Stimulated activated CD4-positive, alpha-beta T cell treated with anti-CD3 and anti-CD28 coated beads, Interleukin-4, amount 100 ng/mL, for 4 hours (primary cell): ENCODE data around the gene ZBTB17.
"Not testable (repeated sequence)": the region's sequence is repeated elsewhere in the genome, so short reads cannot be mapped to it uniquely, and the experiment has no call there.

Experiments
- DNase-seq, 2 experiments: peaks; one replicate each; pipeline ENCODE4 v3.0.0-alpha.2; 2020

Gene ZBTB17

DNA sequence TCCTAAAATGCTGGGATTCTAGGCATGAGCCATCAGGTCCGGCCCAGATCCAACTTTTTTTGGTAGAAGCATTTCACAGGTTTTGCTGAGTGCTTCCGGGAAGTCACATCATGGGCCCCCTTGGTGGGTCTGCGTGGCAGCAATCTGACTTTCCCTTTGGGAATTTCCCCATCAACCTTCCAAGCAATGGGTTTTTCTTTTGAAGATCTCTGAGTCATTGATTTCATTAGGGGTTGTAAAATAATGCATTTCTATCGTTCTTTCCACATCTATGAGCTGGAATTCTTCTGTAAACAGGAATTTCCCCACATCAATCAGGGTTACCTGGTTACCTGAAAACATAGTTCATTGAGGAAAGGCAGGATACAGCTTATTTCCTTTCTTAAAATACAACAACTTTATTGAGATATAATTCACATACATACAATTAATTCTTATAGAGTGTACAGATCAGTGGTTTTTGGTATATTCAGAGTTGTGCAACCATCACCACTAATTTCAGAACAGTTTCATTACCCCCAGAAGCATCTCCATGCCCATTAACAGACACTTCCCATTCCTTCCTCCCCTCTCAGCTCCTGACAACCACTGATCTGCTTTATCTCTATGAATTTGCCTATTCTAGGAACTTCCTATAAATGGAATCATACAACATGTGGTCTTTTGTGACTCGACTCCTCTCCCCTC is 9.9 kb upstream of the ZBTB17 start:
- no peak for DNase-seq

DNA sequence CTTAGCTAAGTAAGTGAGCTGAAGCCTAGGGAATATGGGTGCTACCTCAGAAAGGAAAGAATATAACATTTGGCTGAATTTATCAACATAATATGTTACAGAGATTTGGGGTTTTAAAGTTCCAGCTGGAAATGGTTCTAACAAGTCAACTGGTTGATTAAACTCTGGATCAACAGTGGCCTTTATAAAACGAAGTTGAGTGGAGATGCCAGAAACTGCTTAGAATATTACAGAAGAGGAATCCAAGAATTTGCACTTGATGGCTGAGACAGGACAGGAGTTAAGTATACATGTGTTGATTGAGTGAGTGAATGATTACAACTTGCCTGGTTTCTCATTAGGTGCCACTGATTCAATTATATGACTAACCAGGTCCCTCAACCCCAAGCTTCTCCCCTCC is 7.4 kb upstream of the ZBTB17 start:
- no peak for DNase-seq

DNA sequence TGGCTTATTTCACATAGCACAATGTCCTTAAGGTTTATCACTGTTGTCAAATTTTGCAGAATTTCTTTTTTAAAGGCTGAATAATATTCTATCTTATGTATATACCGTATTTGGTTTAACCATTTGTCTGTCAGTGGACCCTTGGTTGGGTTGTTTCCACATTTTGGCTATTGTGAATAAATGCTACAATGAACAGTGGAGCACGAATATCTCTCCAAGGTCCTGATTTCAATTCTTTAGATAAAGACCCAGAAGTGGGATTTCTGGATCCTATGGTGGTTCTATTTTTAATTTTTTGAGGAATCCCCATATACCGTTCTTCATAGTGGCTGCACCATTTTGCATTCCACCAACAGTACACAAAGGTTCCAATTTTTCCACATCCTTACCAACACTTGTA is 5.8 kb upstream of the ZBTB17 start:
- DNase-seq, result no peak

DNA sequence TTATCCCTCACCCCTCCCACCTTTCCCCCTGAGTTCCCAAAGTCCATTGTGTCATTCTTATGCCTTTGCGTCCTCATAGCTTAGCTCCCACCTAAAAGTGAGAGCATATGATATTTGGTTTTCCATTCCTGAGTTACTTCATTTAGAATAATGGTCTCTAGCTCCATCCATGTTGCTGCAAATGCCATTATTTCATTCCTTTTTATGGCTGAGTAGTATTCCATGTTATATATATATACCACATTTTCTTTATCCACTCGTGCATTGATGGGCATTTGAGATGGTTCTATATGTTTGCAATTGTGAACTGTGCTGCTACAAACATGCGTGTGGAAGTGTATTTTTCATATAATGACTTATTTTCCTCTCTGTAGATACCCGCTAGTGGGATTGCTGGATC is 2.0 kb upstream of the ZBTB17 start:
- not testable (repeated sequence) for DNase-seq

DNA sequence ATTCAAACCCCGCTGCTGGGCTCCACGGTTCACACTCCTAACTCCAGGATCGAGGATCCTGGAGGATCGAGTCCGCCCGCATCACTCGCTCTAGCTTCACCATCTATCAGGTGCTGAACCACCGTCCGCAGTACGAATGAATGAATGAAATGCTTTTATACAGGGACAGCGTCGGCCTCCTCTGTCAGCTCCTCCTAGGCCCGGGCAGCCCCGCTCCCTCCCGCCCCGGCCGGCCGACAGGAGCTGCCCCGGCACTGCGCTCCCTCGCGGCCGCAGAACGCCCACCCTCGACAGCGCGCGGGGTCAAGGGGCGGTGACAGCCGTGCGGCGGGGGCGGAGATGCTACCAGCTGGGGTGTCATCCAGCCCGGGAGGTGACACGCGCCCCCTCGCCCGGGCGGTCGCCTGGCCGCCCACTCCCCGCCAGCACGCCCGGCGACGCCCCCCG is 520 bp downstream of the ZBTB17 start:
- DNase-seq, result peak; percentile 74 to 89

DNA sequence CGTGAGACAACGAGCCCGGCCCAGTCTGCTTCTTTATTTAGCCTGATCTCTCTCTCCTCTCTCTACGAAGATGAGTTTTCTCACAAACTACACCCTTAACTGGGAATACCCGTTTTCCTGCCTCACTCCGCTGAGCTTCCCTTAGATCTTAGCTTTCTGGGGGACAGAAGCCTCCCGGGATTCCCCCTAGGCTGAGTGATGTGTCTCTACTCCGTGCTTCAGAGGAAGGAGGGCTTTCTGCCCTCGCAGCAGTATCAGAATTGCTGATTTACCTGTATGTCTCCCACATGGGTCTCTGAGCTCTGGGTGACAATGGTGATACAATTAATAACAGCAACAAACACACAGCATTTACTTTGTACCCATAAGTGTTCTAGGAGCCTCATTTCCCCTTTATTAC is 1.0 kb downstream of the ZBTB17 start:
- peak in 1 of 2 experiments; percentile 28 for DNase-seq

DNA sequence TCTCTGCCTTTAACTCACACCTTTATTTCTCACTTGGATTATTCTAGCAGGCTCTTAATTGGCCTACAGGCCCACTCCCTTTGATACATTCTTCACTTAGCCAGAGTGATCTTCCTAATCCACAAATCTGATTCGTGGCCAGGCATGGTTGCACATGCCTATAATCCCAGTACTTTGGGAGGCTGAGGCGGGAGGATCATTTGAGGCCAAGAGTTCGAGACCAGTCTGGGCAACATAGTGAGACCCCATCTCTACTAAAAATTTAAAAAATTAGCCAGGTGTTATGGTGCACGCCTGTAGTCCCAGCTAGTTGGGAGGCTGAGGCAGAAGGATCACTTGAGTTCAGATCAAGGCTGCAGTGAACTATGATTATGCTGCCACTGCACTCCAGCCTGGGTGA is 2.1 kb downstream of the ZBTB17 start:
- no peak for DNase-seq

DNA sequence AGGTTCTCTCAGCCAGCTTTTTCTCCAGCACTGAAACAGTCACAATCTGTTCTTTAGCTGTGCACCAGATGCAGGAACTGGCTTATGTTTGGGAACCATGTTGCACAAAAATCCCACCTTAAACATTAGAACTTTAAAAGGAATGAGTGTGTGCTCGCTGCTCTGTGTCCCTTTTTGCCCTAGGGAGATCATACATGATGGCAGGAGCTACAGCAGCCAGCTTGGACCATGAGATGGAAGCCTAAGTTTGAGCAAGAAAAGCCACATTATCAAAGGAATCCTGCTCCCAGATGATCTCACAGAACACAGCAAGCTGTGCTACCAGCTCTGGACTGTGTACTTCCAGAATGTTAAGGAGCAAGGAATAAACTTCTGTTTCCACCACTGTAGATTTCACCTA is 3.5 kb downstream of the ZBTB17 start:
- DNase-seq, result no peak

DNA sequence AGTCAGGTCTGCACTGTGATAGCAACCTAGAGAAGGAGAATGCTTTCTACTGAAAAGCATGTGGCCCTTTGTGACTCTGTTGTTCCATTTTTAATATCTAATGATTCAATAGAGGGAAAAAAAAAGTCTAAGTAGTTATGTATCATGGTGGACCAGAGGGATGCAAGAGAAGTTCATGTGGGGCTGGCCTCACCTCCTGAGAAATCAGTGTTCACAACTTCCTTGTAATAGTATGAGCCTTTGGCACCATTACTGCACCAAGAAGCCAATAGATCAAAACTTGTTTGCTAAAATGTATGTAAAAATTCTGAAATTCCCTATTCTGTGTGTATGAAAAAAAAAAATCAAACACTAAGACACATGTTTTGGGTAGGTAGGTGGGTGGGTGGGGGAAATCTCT is 5.0 kb downstream of the ZBTB17 start:
- no peak for DNase-seq

DNA sequence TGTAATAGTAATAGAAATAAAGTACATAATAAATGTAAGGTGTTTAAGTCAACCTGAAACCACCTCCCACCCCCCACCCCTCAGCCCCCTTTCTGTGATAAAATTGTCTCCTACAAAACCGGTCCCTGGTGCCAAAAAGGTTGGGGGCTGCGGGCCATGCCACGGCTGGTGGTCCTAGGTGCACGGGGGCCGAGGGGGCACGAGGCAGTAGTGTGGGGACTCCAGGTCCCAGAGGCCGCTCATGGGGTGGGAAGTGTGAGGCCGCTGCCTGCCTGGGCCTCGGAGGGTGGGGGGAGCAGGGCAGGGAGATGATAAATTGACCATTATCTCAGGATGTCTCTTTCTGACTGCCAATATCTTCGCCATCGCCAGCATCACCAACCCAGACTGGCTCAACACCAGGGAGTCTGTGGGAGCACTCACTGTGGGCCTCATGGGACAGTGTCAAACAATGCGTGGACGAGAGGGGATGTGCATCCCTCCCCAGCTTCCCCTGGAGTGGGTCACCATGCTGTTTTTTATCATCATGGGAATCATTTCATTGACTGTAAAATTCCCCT is 6.5 kb downstream of the ZBTB17 start:
- no peak for DNase-seq

DNA sequence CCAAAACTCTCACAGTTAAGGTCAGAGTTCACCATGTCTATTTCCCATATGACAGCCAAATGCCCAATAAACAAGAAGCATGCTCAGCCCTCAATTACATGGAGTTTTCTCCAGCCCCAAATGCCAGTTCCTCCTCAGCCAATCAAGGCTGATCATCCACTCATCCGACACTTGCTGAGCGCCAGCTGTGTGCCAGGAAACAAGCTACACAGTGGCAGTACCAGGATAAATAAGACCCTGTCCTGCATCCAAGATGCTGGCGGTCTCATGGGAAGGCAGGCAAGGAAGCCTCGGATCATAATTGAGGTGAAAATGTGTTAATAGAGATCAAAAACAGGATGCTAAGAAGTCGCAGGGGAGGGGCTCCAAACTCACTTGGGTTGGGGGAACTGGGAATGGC is 7.7 kb downstream of the ZBTB17 start:
- DNase-seq, result no peak

DNA sequence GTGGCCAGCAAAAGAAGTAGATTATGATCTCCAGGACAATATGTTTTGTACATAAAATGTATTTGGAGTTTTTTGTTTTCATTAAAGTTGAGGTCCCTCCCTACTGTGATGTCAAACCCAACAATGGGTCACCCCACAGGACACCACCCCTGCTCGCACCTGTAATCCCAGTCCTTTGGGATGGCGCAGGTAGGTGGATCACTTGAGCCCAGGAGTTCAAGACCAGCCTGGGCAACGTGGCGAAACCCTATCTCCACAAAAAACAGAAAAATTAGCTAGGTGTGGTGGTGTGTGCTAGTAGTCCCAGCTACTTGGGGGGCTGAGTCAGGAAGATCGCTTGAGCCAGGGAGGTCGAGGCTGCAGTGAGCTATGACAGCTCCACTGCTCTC is 9.0 kb downstream of the ZBTB17 start:
- no peak for DNase-seq

DNA sequence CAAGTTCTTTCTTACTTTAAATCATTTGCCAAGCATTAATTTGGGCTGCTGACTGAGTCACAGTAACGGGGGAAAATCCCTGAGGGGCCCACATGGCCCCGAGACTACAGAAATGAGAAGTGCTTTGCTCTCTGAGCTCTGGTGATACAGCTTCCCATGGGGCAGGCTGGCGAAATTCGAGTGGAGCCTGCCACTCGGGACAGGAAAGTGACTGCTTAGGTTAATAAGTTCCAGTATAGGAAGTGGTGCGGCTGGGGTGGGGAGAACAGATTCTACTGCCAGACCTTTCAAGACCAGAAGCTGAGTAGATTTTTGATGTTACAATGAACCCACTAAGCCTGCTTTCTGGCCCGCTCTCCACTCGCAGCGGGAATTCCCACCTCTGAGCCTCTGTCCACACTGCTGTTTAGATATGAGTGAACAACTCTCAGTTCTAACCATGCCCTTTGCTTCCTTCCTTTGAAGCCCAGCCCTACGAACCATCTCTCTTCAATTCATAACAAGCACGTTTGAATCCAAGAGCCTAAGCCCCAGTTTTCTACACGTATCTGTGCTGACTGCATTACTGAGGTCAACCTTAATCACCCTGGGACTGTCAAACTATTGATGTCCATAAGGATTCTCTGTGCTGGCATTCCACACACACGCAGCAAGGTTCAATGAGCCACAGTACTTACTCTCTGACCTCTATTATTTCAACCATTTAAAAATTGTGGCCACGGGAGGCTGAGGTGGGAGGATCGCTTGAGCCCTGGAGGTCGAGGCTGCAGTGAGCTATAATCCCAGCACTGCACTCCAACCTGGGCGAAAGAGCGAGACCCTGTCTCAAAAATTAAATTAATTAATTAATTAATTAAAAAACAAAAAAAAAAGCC is 9.6 kb downstream of the ZBTB17 start:
- DNase-seq, result peak; percentile 70 to 80

DNA sequence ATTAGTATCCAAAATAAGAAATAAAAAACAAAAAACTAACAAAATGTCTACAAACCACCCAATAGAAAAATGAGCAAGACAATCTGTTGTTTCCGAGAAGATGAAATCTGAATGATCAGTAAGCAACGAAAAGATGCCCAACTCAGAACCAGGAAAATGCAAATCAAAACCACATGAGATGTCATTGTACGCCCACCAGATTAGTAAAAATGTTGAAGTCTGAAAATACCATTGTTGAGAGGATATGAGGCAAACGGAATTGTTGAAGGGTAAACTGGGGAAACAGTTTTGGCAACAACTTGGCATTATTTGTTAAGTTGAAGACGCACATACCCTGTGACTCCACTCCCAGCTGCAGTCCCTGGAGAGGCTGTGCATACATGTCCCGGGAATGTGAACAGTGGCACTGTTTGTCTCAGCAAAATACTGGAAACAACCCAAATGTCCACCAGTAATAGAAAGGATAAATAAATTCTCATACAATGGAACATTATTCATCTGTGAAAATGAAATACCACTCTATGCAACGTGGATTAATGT is 10.6 kb downstream of the ZBTB17 start:
- DNase-seq, result no peak

DNA sequence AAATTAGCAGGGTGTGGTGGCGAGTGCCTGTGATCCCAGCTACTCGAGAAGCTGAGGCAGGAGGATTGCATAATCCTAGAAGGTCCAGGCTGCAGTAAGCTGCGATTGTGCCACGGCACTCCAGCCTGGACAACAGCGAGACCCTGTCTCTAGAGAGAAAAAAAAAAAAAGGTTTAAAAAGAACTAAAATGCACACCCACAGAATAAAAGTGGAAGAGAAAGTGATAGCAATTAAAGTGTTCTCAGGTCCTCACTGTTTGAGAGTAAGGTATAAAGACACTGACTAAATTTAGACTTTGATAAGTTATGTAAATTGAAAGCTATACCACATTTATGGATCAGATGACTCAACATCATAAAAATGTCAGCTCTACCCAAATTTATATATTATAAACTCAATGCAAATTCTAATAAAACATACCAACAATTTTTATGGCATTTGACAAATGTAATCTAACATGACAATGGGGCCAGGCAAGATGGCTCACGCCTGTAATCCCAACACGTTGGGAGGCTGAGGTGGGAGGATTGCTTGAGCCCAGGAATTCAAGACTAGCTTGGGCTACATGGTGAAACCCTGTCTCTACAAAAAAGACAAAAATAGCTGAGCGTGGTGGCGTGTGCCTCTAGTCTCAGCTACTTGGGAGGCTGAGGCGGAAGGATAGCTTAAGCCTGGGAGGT is 11.8 kb downstream of the ZBTB17 start:
- DNase-seq, result no peak

DNA sequence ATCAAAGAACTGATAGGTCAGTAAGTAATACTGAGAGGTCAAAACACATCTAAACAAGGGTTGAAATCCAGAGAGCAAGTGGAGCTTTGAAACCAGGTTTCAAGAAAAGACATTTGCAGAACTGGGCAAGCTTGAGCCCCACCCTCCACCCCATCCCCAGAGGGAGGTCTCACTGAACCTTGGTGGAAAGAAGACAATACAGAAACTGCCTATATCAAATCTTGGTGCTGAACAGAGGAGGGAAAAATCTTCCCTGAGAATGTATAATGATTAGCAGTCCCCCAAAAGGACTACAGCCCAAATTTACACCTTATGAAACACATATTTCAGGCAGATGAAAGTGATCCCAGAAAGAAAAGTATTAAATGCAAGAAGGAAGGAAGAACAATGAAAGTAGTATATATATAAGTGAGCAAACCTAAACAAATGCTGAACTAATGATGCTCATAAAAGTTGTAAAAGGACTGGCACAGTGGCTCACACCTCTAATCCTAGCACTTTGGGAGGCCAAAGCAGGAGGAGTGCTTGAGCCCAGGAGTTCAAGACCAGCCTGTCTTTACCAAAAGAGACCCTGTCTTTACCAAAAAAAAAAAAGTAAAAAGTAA is 12.4 kb downstream of the ZBTB17 start:
- DNase-seq, result no peak

DNA sequence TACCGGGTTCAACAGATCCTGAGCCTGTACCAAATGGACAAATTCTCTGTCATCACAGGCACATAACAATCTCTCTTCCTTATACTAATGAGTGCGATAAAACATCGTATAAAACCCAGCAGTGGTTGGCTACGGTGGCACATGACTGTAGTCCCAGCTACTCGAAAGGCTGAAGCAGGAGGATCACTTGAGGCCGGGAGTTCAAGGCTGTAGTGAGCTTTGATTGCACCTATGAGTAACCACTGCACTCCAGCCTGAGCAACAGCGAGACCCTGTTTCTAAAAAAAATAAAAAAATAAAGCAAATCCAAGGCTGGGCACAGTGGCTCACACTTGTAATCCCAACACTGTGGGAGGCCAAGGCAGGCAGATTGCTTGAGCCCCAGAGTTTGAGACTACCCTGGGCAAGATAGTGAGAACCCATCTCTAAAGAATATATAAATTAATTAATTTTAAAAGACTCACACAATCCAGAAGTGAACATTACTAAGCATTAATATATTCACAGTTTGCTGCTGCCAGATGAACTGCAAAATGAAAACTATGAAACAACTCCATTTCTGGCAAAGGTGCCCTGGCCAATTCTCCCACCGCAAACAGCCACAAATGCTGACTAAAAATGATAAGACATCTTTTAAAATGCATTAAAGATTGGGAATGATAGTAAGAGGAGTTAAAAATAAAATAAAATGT is 13.1 kb downstream of the ZBTB17 start:
- DNase-seq, result no peak

DNA sequence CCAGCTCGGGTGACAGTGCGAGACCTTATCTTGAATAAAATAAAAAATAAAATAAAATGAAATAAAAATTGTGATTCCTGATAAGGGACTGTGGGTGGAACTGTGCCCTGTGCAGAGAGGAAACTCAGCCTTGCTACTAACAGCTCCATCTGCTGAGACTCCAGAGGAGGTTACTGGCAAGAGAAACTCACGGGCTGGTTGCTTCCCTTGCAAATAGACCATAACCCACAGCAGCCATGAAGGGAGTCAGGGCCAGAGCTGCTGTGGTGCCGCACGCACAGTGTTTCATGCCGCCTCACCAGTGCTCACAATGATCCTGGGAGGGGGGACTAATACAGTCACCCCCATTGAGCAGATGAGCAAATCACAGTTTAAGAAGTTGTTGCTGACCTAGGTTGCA is 13.7 kb downstream of the ZBTB17 start:
- no peak for DNase-seq

DNA sequence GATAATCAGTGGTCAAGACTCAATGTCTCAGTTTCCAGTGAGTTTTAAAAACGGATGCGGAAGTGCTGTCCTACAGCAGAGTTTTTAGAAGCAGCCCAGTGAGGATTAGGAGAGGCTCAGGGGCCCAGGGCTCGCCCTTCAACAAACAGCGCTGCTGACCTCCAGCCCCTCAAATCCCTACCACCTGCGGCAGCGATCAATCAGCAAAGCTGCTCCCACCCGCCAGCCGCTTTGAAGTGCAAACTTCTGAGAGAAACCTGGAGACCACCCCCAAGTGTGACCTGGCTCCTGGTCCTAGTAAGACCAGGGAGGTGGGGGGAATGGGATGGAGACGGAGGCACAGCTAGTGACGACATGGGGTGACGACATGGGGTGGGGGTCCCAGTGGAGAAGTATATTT is 14.4 kb downstream of the ZBTB17 start:
- DNase-seq, result no peak

DNA sequence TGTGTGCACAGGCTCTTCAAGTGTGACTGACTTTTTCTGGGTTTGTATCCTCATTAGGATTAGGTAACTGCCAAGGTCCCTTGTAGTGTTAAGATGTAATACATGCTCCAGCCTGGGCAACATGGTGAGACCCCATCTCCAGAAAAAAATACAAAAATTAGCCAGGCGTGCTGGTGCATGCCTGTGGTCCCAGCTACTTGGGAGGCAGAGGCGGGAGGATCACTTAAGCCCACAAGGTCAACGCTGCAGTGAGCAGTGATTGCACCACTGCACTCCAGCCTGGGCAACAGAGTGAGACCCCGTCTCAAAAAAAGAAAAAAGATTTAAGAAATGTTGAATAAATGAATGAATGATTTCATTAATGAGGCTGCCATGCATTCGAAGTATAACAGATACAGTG is 15.1 kb downstream of the ZBTB17 start:
- no peak for DNase-seq

DNA sequence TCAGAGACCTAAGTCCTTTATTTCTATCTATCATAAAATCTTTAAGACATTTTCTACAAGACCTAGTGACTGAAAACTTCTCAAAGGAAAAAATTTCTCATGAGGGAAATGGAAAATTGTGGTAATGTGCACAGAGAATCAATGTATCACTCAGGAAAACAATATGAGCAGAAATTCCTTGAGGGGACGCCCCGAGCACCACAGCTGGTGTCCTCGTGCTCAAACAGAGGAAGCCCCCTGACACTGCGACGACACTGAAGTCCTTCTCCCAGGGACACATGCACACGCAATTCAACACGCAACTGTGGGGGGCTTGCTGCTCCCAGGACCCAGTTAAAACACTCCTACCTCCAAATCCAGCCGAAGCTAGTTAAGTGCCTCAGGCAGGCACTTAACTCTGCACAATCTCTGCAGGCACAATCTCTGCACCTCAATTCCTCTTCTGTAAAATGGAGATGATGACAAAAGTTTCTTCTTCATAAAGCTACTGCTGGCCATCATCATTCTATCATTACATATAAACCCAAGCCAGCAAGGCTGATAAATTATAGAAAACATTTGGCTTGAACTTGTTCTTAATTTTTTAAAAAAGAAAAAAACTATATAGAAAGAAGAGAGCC is 16.0 kb downstream of the ZBTB17 start:
- peak in 1 of 2 experiments; percentile 57 for DNase-seq

DNA sequence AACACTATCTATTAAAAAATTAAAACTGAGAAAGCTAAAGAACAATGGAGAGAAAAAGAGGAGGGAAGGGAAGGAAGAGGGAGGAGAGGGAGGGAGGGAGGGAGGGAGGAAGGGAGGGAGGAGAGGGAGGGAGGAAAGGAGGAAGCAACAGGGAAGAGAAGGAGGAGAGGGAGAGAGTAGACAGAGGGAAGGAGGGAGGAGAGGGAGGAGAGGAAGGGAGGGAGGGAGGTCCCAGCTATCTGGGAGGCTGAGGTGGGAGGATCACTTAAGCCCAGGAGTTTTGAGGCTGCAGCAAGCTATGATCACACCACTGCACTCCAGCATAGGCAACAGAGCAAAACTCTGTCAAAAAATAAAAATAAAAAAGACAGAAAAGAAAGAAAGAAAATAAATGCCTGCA is 16.5 kb downstream of the ZBTB17 start:
- DNase-seq, result no peak
